Body of pancreas (tissue), 4 donors: Measurements from ENCODE around the gene MAEA.

ENCODE experiments used
- CTCF ChIP-seq, 7 experiments: fragments of 450-650 bp in 4 of 7; fragments of 200-600 bp in 3 of 7; sonication (generic) in 3 of 7; IDR thresholded peaks; one replicate each; pipeline ENCODE4 v1.5.1; 2016 to 2019; ENCODE audit warnings: antibody characterized with exemption in 7 of 7
- POLR2A ChIP-seq, 3 donors: fragments of 450-650 bp; IDR thresholded peaks; one replicate each; pipeline ENCODE4 v1.6.1; 2016; ENCODE audit warnings: antibody characterized with exemption in 3 of 3, mild to moderate bottlenecking in 2 of 3

- TF ChIP-seq CTCF (IDR thresholded peaks at IDR 0.05) (no peak), POLR2A (IDR thresholded peaks at IDR 0.05) (no peak)
These were observed 88.0 kb downstream of the MAEA start for GRCh38 chr4:1377606-1378261.
